H4 (cell line): ENCODE results near the gene RAB3GAP2. TPM values are rescaled to one million over a fixed set of nuclear protein-coding genes. Genes with fewer than 3 reads are reported as not detected.
"Not testable (repeated sequence)": the region's sequence is repeated elsewhere in the genome, so short reads cannot be mapped to it uniquely, and the experiment has no call there.

Source experiments
- DNase-seq: peaks from one replicate; pipeline ENCODE4 v3.0.0-alpha.2; 2015; ENCODE audit warnings: low spot score
- total RNA-seq: library from RNA; depleted of rRNA; stranded (reverse); fragments of >200 nt; shearing (Covaris generic); gene quantifications from 2 replicates; pipeline ENCODE4 v1.2.3, GENCODE V29; 2014

Gene RAB3GAP2
- total RNA-seq, 1 experiment from 2014 or later, result 10.6 TPM

- no peak for DNase-seq
These were observed 18.0 kb upstream of the RAB3GAP2 start for GRCh38 chr1:220290140-220290761.

GRCh38 chr1:220287129-220287528 lies 14.9 kb upstream of the RAB3GAP2 start:
- no peak for DNase-seq

DNA sequence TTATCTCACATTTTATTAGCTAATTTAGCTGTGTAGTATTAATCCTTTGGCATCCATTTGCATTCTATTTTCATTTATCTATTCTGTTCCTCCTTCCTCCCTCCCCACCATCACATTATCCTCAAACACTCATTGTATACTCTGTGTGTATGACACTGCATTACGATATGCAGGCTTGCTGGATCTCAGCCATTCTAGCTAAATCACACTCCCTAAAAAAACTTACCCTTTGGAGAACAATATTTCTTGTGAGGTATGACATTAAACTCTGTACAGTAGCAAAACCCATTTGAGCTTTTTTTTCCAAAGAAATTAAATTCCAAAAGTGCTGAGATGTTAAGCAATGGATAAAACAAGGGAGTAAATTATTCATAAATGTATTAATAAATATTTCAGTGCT lies 11.4 kb upstream of the RAB3GAP2 start:
- no peak for DNase-seq

- DNase-seq, result peak; percentile 40
These were observed 8.9 kb upstream of the RAB3GAP2 start for GRCh38 chr1:220281159-220281574.

- no peak for DNase-seq
These were observed 8.0 kb upstream of the RAB3GAP2 start for GRCh38 chr1:220280249-220280648.

GRCh38 chr1:220278991-220279390 lies 6.7 kb upstream of the RAB3GAP2 start:
- DNase-seq, result peak; percentile 77

DNA sequence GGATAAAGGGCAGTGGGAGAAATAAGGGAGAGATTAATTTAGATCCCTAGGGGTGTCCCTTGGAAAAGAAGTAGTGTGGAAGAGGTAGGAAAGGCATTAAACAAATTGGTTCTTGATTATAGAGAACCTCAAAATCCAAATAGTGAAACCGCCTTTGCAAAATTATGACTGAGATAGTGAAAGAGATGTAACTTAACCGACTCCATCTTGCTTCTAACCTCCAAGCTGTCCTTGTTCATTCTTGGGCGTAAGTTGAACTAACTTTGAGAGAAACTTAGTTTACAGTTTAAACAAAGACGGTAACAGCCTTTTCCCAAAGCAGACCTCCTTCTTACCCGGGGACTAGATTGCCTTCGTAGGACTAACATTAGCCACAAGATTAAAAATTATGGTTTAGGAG lies 3.2 kb upstream of the RAB3GAP2 start:
- DNase-seq, result no peak

DNA sequence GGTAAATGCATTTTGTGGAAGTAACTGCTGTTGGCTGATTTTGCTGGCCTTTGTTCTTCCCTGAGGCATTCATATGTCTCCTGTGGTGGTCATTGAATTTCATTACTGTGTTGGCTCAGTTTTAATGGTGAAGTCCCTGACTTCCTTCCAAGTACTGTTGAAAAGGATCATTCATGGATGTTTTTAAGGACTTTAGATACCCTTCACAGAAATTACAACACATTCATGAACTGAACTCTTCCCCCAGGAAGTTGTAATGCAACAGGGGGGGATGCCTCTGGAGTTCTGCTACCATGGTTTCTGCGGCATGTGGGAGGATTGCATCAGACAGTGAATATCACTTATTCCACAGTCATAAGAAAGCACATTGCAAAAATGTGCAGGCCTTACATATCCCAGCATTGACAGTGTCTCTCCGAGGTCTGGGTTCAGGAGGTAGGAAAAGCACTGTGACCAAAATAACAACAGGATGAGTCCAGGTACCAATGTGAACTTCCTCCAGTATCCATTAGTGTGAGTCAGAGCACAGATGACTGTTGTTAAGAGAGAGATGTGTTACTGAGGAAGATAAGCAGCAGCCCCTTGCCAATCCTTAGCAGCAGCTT lies 2.1 kb upstream of the RAB3GAP2 start:
- no peak for DNase-seq

DNA sequence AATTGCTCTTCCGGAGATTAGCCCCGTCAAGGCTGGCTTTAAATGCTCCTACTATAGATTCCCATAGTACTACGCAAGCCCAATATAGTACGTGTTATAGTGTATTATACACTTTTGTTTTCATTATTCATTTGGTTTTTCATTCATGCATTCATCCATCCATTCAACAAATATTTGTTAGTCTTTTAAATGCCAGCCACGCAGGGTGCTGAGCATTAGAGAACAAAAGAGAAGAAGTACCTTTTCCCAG lies 513 bp upstream of the RAB3GAP2 start:
- DNase-seq, result no peak

- no peak for DNase-seq
These were observed 577 bp downstream of the RAB3GAP2 start for GRCh38 chr1:220271706-220272046.

DNA sequence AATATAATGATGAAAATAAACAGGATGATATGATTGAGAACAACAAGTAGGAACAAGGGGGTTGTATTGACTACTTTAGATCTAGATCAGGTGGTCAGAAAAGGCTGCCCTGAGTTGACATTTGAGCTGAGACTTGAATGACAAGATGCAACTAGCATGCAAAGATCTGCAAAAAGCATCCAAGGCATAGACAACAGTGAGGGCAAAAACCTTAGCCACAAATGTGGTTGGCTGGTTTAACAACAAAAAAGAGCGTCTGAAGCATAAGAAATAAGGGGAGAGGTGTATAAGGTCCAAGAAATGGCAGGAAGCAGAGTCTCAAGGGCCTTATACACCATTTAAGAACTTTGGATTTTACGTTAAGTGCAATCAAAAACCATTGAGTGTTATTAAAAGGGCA lies 3.2 kb downstream of the RAB3GAP2 start:
- no peak for DNase-seq

- no peak for DNase-seq
These were observed 4.6 kb downstream of the RAB3GAP2 start for GRCh38 chr1:220267630-220268029.

GRCh38 chr1:220260228-220260627 lies 12.0 kb downstream of the RAB3GAP2 start:
- not testable (repeated sequence) for DNase-seq

GRCh38 chr1:220259756-220260155 lies 12.5 kb downstream of the RAB3GAP2 start:
- DNase-seq, result not testable (repeated sequence)

DNA sequence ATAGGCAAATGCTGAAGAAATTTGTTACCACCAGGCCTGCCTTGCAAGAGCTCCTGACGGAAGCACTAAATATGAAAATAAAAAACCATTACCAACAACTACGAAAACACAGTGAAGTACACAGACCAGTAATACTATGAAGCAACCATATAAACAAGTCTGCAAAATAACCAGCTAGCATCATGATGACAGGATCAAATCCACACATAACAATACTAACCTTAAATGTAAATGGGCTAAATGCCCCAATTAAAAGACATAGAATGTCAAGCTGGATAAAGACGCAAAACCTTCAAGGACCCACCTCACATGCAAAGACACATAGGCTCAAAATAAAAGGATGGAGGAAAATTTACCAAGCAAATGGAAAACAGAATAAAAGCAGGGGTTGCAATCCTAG lies 16.1 kb downstream of the RAB3GAP2 start:
- not testable (repeated sequence) for DNase-seq

GRCh38 chr1:220255204-220255603 lies 17.0 kb downstream of the RAB3GAP2 start:
- DNase-seq, result no peak

- not testable (repeated sequence) for DNase-seq
These were observed 19.0 kb downstream of the RAB3GAP2 start for GRCh38 chr1:220253290-220253689.

DNA sequence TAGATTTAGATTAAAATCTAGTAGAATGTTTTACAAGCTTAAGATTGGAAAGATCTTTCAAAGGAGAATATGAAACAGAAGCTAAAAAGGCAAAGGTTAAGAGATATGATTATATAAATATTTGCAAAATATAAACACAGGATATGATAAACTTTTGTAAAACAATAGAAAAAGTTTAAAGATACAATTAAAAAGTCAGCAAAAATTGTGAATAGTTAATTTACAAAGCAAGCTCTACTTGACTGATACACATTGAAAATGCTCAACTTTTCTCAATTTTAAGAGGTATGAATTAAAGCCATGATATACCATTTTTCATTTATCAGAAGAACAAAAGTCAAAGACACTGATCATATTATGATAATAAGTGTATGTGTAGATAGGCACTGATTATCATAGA lies 21.0 kb downstream of the RAB3GAP2 start:
- no peak for DNase-seq

GRCh38 chr1:220250681-220251080 lies 21.6 kb downstream of the RAB3GAP2 start:
- no peak for DNase-seq

- no peak for DNase-seq
These were observed 22.7 kb downstream of the RAB3GAP2 start for GRCh38 chr1:220249522-220249921.

DNA sequence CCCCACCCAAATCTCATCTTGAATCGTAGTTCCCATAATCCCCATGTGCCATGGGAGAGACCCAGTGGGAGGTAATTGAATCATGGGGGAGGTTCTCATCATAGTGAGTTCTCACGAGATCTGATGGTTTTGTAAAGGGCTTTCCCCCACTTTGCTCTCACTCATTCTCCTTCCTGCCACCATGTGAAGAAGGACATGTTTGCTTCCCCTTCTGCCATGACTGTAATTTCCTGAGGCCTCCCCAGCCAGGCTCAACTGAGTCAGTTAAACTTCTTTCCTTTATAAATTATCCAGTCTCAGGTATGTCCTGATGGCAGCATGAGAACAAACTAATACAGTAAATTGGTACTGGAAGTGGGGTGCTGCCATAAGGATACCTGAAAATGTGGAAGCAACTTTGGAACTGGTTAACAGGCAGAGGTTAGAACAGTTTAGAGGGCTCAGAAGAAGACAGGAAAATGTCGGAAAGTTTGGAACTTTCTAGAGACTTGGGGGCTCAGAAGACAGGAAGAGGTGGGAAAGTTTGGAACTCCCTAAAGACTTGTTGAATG lies 23.5 kb downstream of the RAB3GAP2 start:
- DNase-seq, result not testable (repeated sequence)

DNA sequence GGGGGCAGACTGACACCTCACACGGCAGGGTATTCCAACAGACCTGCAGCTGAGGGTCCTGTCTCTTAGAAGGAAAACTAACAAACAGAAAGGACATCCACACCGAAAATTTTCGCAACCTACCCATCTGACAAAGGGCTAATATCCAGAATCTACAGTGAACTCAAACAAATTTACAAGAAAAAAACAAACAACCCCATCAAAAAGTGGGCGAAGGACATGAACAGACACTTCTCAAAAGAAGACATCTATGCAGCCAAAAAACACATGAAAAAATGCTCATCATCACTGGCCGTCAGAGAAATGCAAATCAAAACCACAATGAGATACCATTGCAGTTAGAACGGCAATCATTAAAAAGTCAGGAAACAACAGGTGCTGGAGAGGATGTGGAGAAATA lies 26.4 kb downstream of the RAB3GAP2 start:
- not testable (repeated sequence) for DNase-seq

GRCh38 chr1:220243947-220244346 lies 28.3 kb downstream of the RAB3GAP2 start:
- no peak for DNase-seq
